Cardiac fibroblast (primary cell): Measurements from ENCODE around the gene TESPA1.

Experiments used
- DNase-seq, 2 donors: peaks; one replicate each; pipeline versions ENCODE4 v3.0.0 to v3.0.0-alpha.2; 2010; ENCODE audit warnings: low read depth in 2 of 2
- H3K4me3 ChIP-seq, 2 donors: replicated peaks in 1 of 2; 1 replicate in 1 of 2; 2 replicates in 1 of 2; pipeline ENCODE4 v1.5.1; 2011; ENCODE audit warnings: low read depth in 2 of 2, low read length in 2 of 2, mild to moderate bottlenecking in 2 of 2, moderate library complexity in 1 of 2
- TF ChIP-seq, protein P1 (sequence below): IDR thresholded peaks from one replicate; pipeline ENCODE4 v1.5.1; 2011; ENCODE audit warnings: low read depth, mild to moderate bottlenecking, low read length, inconsistent platforms

TESPA1 gene

DNA sequence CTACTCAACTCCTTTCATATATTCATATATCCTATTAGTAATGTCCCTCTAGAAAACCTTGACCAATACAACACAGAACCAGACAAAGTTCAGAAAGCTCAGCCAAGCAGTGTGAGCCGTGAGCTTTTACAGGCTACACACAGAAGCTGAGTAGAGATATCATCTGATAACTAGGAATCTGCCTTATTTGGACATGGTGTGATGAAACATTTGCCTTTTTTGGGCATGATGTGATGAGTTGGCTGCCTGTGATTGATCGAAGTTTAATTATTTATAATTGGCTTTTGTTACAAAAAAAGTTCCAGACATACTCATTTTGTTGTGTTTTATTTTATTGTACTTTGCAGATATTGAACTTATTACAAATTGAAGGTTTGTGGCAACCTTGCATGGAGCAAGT is 46.6 kb downstream of the TESPA1 start:
- no peak overlapping the region for H3K4me3 ChIP-seq
- no peak for DNase-seq
- TF ChIP-seq, protein P1, sequence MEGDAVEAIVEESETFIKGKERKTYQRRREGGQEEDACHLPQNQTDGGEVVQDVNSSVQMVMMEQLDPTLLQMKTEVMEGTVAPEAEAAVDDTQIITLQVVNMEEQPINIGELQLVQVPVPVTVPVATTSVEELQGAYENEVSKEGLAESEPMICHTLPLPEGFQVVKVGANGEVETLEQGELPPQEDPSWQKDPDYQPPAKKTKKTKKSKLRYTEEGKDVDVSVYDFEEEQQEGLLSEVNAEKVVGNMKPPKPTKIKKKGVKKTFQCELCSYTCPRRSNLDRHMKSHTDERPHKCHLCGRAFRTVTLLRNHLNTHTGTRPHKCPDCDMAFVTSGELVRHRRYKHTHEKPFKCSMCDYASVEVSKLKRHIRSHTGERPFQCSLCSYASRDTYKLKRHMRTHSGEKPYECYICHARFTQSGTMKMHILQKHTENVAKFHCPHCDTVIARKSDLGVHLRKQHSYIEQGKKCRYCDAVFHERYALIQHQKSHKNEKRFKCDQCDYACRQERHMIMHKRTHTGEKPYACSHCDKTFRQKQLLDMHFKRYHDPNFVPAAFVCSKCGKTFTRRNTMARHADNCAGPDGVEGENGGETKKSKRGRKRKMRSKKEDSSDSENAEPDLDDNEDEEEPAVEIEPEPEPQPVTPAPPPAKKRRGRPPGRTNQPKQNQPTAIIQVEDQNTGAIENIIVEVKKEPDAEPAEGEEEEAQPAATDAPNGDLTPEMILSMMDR = no peak

DNA sequence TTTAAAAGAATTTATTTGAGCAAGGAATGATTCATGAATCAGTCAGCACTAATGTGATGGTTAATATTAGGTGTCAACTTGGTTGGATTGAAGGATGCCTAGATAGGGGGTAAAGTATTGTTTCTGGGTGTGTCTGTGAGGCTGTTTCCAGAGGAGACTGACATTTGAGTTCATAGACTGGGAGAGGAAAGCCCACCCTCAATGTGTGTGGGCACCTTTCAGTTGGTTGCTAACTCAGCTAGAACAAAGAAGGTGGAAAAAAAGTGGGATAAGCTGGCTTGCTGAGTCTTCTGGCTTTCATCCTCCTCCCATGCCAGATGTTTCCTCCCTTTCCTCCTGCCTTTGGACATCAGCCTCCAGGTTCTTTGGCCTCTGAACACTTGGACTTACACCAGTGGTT is 47.2 kb downstream of the TESPA1 start:
- H3K4me3 ChIP-seq = no peak overlapping the region
- DNase-seq = no peak
- TF ChIP-seq, protein P1 = no peak

DNA sequence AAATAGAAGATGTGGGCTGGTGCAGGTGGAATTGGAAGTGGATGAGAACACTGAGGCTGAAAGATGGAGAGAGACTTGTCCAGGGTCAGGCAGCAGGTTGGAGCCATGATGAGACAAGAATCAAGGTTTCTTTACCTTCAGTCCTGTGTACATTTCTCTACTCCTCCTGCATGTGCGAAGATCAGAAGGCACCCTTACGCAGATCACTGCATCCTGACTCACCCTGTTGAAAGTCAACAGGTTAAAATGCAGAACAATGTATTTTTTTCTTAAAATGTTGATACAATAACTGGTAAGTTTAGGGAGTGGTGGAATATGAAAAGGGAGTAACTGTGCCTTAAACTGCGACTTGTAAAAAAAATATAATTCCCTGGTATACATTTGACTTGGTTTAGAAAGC is 47.8 kb downstream of the TESPA1 start:
- TF ChIP-seq, protein P1 = no peak

DNA sequence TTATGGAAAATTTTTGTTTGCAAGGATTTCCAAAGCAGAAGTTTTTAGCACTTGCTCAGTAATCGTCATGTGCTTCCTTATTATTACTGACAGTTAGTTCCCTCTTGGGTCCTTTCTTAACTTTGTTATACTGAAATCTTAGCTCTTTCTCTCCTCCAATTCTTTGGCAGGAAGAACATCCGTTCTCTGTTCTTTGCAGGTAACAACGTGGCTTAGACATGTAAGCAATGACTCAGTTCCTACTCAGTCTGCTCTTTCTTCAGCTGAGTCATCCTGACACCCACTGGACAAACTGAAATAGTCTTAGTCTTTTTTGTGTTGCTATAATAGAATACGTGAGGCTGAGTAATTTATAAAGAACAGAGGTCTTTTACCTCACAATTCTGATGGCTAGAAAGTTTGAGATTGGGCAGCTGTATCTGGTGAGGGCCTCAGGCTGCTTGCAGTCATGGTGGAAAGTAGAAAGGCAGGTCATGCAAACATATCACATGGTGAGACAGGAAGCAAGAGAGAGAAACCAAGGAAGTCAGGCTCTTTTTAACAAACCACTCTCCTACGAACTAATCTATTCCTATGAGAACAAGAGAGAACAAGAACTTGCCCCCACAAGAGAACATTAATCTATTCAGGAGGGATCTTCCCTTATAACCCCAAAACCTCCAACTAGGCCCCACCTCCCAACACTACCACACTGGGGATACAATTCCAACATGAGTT is 49.2 kb downstream of the TESPA1 start:
- peak; percentile 86 to 97 for DNase-seq
- H3K4me3 ChIP-seq = no peak overlapping the region
- TF ChIP-seq, protein P1 = no peak

More for the DNA sequence above, 47.8 kb downstream of the TESPA1 start:
- peak in 1 of 2 donors; percentile 65 for DNase-seq
- H3K4me3 ChIP-seq = no peak overlapping the region

DNA sequence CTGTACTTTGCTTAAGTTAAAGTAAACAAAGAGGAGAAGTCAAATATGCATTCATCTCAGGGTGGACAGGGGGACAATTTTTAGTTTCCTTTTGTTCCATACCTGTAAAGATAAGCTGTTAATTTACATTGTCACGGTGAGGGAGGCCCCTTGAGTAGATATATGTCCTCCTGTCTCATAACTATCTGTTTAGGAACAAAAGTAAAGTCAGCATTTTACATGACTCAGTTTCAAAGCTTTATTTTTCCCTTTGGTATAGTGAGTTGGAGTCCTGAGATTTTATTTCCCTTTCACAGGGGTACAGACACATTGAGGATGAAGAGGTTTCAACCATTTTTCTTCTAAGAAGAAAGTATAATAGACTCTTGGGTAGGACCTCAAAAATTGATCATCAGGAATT is 50.1 kb downstream of the TESPA1 start:
- no peak overlapping the region for H3K4me3 ChIP-seq
- no peak for DNase-seq
- TF ChIP-seq, protein P1 = no peak

DNA sequence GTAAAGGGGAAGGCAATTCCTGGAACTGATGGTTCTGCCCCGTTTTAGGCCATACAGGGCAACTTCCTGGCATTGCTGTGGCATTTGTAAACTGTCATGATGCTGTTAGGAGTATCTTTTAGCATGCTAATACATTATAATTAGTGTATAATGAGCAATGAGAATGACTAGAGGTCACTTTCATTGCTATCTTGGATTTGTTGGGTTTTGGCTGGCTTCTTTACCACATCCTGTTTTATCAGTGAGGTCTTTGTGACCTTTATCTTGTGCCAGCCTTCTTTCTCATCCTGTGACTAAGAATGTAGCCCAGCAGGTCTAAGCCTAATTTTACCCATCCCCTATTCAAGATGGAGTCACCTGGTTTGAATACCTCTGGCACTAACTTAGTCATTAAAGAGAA is 51.2 kb downstream of the TESPA1 start:
- no peak overlapping the region for H3K4me3 ChIP-seq

More for the DNA sequence above, 51.2 kb downstream of the TESPA1 start:
- DNase-seq = peak; percentile 28 to 54
- TF ChIP-seq, protein P1 = no peak
